Fibroblast of lung (primary cell): Measurements from ENCODE around the gene MESD. TPM values are rescaled to one million over a fixed set of nuclear protein-coding genes. Genes with fewer than 3 reads are reported as not detected.

ENCODE experiments used
- DNase-seq, 2 donors: peaks; one replicate each; pipeline versions ENCODE4 v3.0.0 to v3.0.0-alpha.2; 2010; ENCODE audit warnings: low read depth in 2 of 2
- H2AFZ ChIP-seq: 2 replicates; pipeline ENCODE4 v1.5.1; 2012; ENCODE audit warnings: low read length, control low read depth, inconsistent platforms
- H3K27ac ChIP-seq: 2 replicates; pipeline ENCODE4 v1.5.1; 2011; ENCODE audit warnings: low read length, control low read depth; ENCODE audit not compliant: insufficient read depth
- H3K27me3 ChIP-seq: 2 replicates; pipeline ENCODE4 v1.5.1; 2011; ENCODE audit warnings: mild to moderate bottlenecking, low read length; ENCODE audit not compliant: control insufficient read depth, insufficient read depth
- H3K36me3 ChIP-seq: 2 replicates; pipeline ENCODE4 v1.5.1; 2011; ENCODE audit warnings: low read length; ENCODE audit not compliant: control insufficient read depth, insufficient read depth
- H3K4me1 ChIP-seq: 2 replicates; pipeline ENCODE4 v1.5.1; 2011; ENCODE audit warnings: low read length; ENCODE audit not compliant: control insufficient read depth, insufficient read depth; ENCODE audit errors: extremely low read depth
- H3K4me2 ChIP-seq: 2 replicates; pipeline ENCODE4 v1.5.1; 2011; ENCODE audit warnings: low read length, control low read depth; ENCODE audit not compliant: insufficient read depth; ENCODE audit errors: extremely low read depth
- H3K4me3 ChIP-seq, 4 experiments: fragments of 200-600 bp in 1 of 4; sonication (generic) in 1 of 4; replicated peaks in 1 of 4; 2 replicates each; pipeline ENCODE4 v1.5.1; 2011 to 2016; ENCODE audit warnings: low read length in 4 of 4, low read depth in 3 of 4, mild to moderate bottlenecking in 3 of 4, control low read depth in 2 of 4, inconsistent platforms in 1 of 4, mixed read lengths in 1 of 4; ENCODE audit not compliant: insufficient read depth in 1 of 4; ENCODE audit errors: control extremely low read depth in 1 of 4
- H3K79me2 ChIP-seq: 2 replicates; pipeline ENCODE4 v1.5.1; 2012; ENCODE audit warnings: mild to moderate bottlenecking, low read length, inconsistent platforms; ENCODE audit not compliant: control insufficient read depth, insufficient read depth
- H3K9ac ChIP-seq: 2 replicates; pipeline ENCODE4 v1.5.1; 2011; ENCODE audit warnings: mild to moderate bottlenecking, low read length, control low read depth; ENCODE audit not compliant: insufficient read depth
- H3K9me3 ChIP-seq: 2 replicates; pipeline ENCODE4 v1.5.1; 2012; ENCODE audit warnings: low read depth, low read length; ENCODE audit not compliant: control insufficient read depth, insufficient read depth
- H4K20me1 ChIP-seq: 2 replicates; pipeline ENCODE4 v1.5.1; 2011; ENCODE audit warnings: low read length; ENCODE audit not compliant: control insufficient read depth, insufficient read depth; ENCODE audit errors: extremely low read depth
- CTCF ChIP-seq, 2 donors: IDR thresholded peaks in 1 of 2; conservative IDR thresholded peaks in 1 of 2; 1 replicate in 1 of 2; 2 replicates in 1 of 2; pipeline ENCODE4 v1.5.1; 2011 to 2012; ENCODE audit warnings: low read length in 2 of 2, control low read depth in 1 of 2, inconsistent platforms in 1 of 2, low read depth in 1 of 2, mild to moderate bottlenecking in 1 of 2
- EZH2 ChIP-seq: IDR thresholded peaks from 2 replicates; pipeline ENCODE4 v1.5.1; 2012; ENCODE audit warnings: low read length, control low read depth, mild to moderate bottlenecking; ENCODE audit errors: missing control alignments
- polyA plus RNA-seq, 2 donors: library from polyadenylated mRNA; depleted of rRNA in 1 of 2; stranded (reverse) in 1 of 2; unstranded in 1 of 2; fragments of >200 nt; gene quantifications; 2 replicates each; pipeline ENCODE4 v1.2.1, GENCODE V29; 2011 to 2012; ENCODE audit warnings: missing spikeins in 1 of 2
- total RNA-seq: library from RNA; depleted of rRNA; stranded (reverse); fragments of >200 nt; gene quantifications from 2 replicates; pipeline ENCODE4 v1.2.1, GENCODE V29; 2014

MESD gene
- total and polyA plus RNA-seq, 2 donors (not counting 1 experiment from before 2014, with no cell fraction given): 21.3 to 26.0 TPM

GRCh38 chr15:81012588-81012987 is 23.0 kb upstream of the MESD start:
- no peak overlapping the region for H3K9ac ChIP-seq
- no peak overlapping the region for H3K27ac ChIP-seq
- no peak for DNase-seq
- no peak overlapping the region for H3K4me2 ChIP-seq
- no peaks in the 10 kb centered on the region for H3K9me3 ChIP-seq
- no peak overlapping the region for H2AFZ ChIP-seq
- H3K4me1 ChIP-seq: no peaks in the 10 kb centered on the region
- H3K4me3 ChIP-seq: no peak overlapping the region
- no peaks in the 10 kb centered on the region for H3K79me2 ChIP-seq
- H3K27me3 ChIP-seq: no peaks in the 10 kb centered on the region
- TF ChIP-seq CTCF (conservative IDR thresholded peaks at IDR 0.05 in 1 of 2, IDR thresholded peaks at IDR 0.05 in 1 of 2; ENCODE audit: low read depth in 1 of 2, low read length in 2 of 2) (no peak), EZH2 (no peak)
- no peaks in the 10 kb centered on the region for H3K36me3 ChIP-seq
- no peaks in the 10 kb centered on the region for H4K20me1 ChIP-seq

GRCh38 chr15:81011593-81011992 is 22.0 kb upstream of the MESD start:
- no peak overlapping the region for H3K4me2 ChIP-seq
- H3K9me3 ChIP-seq: no peaks in the 10 kb centered on the region
- no peaks in the 10 kb centered on the region for H3K4me1 ChIP-seq
- no peak for DNase-seq
- H3K27ac ChIP-seq: no peak overlapping the region
- no peak overlapping the region for H3K9ac ChIP-seq
- no peak for TF ChIP-seq EZH2
- no peak for TF ChIP-seq CTCF (conservative IDR thresholded peaks at IDR 0.05 in 1 of 2, IDR thresholded peaks at IDR 0.05 in 1 of 2; ENCODE audit: low read depth in 1 of 2, low read length in 2 of 2)
- H3K36me3 ChIP-seq: no peaks in the 10 kb centered on the region
- H3K79me2 ChIP-seq: peaks cover 2% of the 10 kb centered on the region
- no peaks in the 10 kb centered on the region for H3K27me3 ChIP-seq
- no peak overlapping the region for H3K4me3 ChIP-seq
- H4K20me1 ChIP-seq: no peaks in the 10 kb centered on the region
- H2AFZ ChIP-seq: no peak overlapping the region

- Histone ChIP-seq H3K27ac (no peak overlapping the region), H3K4me2 (no peak overlapping the region), H3K79me2 (peaks cover 8% of the 10 kb centered on the region), H3K36me3 (no peaks in the 10 kb centered on the region), H3K4me1 (no peaks in the 10 kb centered on the region), H2AFZ (no peak overlapping the region), H3K9me3 (no peaks in the 10 kb centered on the region), H3K27me3 (no peaks in the 10 kb centered on the region), H3K4me3 (no peak overlapping the region), H4K20me1 (no peaks in the 10 kb centered on the region), H3K9ac (no peak overlapping the region)
- TF ChIP-seq CTCF (conservative IDR thresholded peaks at IDR 0.05 in 1 of 2, IDR thresholded peaks at IDR 0.05 in 1 of 2; ENCODE audit: low read depth in 1 of 2, low read length in 2 of 2) (no peak), EZH2 (no peak)
- no peak for DNase-seq
Observed at GRCh38 chr15:81010086-81010485, 20.5 kb upstream of the MESD start.
